Stimulated activated CD4-positive, alpha-beta T cell treated with anti-CD3 and anti-CD28 coated beads, Interleukin-15, amount 100 ng/mL, for 1 hour (primary cell): ENCODE results near the gene SEC62.
"Not testable (repeated sequence)": the region's sequence is repeated elsewhere in the genome, so short reads cannot be mapped to it uniquely, and the experiment has no call there.

Source experiments
- DNase-seq, 2 donors: peaks; one replicate each; pipeline ENCODE4 v3.0.0-alpha.2; 2020; ENCODE audit warnings: low read depth in 1 of 2, low spot score in 1 of 2

SEC62 gene

DNA sequence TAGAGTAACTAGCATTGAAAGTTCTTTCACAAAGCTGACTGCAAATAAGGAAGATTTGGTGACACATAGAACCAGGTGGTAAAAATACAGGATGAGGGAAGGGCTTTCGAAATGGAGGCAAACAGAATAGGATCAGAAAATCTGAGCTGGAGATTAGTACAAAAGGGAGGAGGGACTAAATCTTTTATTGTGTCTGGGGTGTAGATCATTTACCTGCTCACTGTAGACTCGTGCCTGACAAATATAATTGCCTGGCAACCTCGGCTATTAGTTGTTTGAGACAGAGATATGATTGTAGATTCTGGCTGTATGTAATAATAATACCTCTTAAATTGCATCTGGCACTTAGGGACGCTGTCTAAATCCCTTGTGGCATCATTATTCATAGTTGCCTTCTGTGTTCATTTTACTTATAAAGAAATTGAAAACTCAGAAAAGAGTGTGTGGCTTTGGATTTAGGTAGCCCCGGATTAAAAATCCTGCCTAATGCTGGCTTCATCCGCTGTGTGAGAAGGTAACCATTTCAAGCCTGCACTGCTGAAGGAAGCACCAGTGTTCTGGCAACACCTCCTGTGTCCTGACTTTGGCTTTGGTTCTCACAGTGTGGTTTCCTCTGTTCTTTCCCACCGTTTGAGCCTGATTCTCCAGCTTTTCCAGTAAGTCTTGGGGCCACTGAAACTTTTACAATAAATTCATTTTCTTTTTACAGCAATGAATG lies 46.2 kb downstream of the SEC62 start:
- DNase-seq: no peak

DNA sequence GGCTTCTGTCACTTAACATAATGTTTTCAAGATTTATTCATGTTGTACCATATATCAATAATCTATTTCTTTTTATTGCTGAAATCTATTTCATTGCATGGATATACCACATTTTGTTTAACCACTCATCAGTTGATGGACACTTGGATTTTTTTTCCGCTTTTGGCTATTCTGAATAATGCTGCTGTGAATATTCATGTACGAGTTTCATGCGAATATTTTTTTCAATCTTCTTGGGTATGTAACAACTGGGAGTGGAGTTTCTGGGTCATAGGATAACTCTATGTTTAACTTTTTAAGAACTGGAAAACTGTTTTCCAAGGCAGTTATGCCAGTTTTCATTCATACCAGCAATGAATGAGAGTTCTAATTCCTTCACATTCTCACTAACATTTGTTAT lies 49.5 kb downstream of the SEC62 start:
- no peak for DNase-seq

DNA sequence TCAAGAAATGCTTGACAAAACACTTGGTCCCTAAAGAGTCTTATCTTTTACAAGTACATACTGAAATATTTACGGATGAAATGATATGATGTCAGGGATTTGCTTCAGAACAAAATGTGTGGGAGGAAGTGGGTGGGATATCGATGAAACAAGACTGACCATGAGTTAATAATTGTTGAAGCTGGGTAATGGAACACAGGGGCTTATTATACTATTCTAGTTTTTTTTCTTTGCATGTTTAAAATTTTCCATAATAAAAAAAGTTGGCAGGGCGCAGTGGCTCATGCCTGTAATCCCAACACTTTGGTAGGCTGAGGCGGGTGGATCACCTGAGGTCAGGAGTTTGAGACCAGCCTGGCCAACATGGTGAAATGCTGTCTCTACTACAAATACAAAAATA lies 52.7 kb downstream of the SEC62 start:
- DNase-seq: not testable (repeated sequence)

DNA sequence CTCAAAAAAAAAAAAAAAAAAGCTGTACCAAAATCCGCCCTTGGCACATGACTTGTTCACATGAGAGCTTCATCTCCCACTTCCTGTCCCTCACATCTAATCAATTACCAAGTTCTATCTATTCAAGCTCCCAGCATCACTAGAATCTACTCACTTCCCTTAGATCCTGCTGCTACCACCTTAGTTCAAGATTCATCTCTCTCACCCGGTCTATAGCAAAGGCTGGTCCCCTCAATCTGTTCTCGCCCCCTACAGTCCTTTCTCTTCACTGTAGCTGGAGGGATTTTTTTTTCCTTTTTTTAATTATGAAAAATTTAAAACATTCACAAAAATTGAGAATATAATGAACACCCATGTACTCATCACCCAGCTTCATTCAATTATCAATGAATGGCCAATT lies 54.5 kb downstream of the SEC62 start:
- no peak for DNase-seq

DNA sequence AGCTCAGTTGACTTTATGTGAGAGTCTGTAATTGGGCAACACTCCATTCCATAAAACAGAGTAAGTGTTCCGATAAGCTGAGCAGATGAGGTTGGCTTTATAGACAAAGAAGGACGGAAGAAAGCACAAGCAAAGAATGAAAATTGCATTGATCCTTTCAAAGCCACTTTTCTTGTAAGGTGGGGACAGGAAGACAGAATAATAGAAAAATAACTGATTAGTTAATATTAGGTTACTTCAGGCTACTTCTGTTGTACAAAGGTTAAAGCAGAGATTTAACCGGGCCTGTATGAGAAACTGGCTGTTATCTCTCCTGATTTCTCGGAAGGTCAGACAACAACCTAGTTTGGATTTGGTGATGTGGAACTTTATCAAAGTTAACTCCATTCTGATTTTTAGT lies 55.7 kb downstream of the SEC62 start:
- DNase-seq: no peak

DNA sequence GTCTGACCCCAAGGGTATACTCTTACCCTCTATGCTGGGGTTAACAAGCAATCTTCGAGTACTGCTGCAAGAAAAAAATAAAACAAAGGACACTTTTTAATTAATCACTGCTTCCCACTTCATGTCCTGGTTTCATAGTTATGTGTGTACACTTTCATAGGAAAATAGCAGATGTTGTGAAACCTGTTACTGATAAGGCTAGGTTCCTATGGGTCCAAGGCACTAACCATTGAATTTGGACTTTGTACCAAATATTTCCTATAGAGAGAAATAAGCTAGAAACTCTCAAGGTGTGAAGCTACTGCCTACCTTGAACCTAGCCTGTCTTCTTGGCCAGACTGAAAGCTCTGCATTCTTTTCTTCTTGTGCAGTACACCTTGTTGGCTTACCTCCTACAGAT lies 56.6 kb downstream of the SEC62 start:
- no peak for DNase-seq

DNA sequence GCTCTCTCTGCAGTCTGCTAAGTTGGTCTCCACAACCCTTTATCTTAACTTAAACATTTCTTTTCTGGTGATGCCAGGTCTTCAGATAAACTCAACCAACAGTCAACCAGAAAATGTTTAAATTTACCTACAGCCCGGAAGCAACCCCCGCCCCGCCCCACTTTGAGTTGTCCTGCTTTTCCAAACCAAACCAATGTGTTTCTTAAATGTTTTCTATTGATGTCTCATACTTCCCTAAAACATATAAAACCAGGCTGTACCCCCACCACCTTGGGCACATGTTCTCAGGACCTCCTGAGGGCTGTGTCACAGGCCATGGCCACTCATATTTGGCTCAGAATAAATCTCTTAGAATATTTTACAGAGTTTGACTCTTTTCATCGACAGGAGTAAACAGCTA lies 58.0 kb downstream of the SEC62 start:
- no peak for DNase-seq

DNA sequence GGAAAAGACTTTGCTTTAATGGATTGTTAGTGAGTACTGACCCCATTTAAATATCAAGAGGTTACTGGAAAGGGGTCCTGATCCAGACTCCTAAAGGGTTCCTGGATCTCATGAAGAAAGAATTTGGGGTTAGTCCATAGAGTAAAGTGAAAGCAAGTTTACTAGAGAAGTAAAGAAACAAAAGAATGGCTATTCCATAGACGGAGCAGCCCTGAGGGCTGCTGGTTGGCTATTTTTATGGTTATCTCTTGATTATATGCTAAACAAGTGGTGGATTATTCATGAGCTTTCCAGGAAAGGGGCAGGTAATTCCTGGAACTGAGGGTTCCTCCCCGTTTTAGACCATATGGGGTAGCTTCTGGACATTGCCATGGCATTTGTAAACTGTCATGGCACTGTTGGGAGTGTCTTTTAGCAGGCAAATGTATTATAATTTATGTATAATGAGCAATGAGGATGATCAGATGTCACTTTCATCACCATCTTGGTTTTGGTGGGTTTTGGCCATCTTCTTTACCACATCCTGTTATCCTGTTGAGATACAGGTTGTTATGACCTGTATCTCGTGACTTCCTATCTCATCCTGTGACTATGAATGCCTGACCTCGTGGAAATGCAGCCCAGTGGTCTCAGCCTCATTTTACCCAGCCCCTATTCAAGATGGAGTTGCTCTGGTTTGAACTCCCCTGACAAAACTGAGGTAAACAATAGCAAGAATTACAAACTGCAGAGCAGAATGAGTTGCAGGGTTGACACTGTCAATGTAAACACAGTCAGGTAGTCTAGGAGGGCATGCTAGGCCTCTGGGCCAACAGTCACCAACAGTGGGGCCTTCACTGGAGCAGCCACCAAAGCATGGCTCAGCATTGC lies 60.9 kb downstream of the SEC62 start:
- no peak for DNase-seq

DNA sequence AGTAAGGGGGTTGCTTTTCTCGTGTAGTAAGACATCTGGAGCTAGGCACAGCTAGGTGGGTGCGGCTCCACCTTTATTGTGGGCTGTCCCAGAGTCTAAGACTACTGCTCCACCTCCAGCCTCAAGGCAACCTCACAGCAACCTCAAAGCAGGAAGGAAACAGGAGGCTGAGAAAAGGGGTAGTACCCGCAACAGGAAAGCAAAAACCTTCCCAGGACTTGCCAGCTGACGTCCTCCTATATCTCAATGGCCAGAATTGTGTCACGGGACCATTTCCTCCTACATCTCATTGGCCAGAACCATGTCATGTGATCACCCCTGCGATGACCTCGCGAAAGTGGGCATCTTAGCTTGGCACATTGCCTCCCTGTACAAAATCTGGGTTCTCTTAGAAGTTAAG lies 66.9 kb downstream of the SEC62 start:
- peak in 1 of 2 donors; percentile 2 for DNase-seq

DNA sequence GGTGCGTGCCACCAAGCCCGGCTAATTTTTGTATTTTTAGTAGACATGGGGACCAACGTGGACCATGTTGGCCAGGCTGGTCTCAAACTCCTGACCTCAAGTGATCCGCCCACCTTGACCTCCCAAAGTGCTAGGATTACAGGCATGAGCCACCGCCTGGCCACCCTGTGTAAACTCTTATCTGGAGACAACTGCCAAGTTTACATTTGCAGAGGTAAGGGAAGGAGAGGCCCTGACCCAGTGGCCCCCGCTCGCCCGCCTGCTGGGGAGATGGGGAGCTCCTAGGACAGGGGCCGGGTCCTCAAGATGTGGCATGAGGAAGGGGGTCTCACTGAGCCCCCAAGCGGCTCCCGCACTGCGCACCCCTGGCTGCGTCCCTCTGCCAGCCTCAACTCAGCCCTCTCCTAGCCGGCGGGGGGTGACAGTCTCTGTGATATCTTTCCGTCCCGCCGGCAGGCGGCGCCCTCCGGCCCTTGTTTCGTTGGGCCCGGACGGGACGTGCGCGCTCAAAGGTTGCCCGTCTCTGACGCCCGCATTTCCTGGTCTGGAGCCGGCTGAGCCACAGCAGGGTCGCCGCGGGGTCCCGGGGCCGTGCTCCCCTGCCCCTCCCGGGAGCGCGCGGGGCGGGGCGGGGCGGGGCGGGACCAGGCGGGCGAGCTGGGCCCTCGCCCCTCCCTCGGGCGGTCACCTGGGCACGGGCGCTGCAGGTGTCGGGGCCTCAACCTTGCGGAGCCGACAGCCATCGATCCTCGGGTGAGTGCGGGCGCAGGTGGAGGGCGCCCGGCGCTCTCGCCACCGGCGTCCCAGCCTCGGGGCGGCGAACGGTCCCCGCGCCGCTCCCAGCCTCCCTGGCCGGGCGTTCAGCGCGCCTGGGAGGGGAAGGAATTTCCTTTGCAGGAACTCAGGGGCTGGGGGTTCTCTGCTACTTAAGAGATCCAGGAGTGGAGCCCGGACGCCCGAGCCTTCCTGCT lies 71.1 kb downstream of the SEC62 start, which contains the start of gene GPR160:
Gene GPR160 (plus strand): TSS at position 533 of the 971 bp plus-strand sequence. CDS start 45,978 bp downstream, outside the sequence.
- DNase-seq: peak; percentile 60 to 75

DNA sequence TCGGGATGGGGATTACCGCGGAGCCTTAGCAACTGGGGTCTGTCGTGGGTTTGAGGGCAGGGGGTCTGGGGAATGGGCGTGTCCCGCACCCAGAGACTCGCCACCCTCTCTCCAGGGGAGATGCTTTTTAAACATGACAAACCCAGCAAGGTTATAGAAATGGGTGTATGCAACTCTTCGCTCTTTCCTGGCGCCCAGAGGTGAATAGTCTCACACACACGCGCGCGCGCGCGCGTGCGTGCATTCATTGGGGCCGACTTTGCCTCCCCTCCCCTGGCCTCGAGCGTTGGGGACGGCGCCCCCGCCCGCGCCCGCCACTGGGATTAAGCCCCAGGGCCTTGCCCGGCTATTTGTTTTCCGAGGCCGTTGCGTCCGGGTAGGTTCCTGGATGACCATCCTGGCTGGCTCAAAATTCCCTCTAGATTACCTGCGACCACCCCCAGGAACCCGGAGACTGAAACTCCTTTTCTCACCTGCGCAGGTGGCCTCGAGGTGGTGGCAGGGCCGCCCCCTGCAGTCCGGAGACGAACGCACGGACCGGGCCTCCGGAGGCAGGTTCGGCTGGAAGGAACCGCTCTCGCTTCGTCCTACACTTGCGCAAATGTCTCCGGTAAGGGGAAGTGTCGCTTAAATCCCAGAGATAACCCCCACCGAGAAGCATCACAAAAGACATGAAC lies 72.0 kb downstream of the SEC62 start:
- peak in 1 of 2 donors; percentile 11 for DNase-seq

DNA sequence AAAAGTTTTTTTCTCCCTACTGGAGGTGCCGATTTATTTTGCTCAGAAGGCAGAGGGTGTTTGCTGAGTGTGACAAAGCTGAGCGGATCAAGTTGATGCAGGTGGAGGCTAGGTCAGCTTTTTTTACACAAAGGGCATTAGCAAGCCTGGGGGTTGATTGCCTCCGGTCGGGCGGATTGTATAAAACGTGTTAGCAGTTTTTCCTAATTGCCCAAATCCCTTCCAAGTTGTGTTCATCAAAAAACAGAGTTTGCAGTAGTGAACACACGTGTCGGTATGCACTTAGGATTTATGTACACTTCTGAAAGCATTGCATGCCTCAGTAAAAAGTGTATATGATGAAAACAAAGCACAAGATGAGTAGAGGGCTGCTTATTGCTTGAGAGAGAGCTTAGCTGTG lies 73.8 kb downstream of the SEC62 start:
- no peak for DNase-seq

DNA sequence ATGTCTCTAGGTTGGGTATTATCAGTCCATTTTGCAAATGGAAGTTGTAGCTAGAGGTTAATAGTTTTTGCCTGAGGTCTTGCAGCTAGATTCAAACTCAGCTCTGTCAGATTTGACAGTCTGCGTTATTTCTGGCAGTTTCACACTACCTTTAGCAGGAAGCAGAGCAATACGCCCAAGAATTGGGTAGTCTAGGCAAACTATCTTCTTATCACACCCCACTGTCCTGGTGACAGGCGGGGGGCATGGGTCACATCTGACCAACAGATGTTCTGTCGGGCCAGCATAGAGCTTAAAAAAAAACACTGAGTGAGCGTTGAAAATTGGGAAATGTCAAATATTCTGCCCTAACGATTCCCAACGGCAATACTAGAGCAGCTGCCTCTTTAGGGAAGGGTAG lies 76.9 kb downstream of the SEC62 start:
- DNase-seq: no peak

DNA sequence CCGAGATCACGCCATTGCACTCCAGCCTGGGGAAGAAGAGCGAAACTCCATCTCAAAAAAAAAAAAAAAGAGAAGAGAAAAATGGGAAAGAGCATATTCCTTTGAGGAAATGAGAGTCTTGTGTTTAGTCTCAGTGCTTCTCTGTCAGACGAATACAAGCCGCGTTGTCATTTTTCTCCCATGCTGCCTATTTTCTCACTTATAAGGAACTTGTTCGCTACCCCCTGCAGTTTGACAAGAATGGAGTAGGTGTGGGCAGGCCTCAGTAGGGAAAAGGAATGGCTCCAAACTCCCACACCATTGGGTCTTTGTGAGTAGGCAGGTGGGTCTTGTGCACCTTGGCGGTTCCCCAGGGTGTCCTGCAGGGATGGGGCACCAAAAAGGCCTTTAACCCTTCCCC lies 77.7 kb downstream of the SEC62 start:
- DNase-seq: no peak

DNA sequence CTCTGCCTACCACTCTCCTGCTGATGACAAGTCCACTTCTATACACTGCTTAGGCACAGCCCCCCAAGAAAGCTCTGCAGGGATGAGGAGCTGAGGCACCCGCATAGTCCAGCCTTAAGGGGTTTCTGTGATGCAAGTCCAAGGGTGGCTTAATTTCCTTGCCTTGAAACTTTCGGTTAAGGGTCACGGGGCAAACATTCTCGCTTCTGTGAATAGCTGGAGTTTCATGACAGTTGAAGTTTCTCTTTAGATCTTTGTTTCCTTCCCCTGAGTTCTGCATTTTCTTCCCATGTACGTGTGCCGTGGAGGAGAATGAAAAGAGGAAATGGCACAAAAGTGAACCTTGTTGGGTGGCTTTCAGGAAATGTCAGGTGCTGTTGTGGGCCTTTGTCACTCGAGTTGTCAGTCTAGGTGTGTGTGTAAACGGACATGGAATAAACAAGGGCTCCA lies 78.2 kb downstream of the SEC62 start:
- DNase-seq: no peak

DNA sequence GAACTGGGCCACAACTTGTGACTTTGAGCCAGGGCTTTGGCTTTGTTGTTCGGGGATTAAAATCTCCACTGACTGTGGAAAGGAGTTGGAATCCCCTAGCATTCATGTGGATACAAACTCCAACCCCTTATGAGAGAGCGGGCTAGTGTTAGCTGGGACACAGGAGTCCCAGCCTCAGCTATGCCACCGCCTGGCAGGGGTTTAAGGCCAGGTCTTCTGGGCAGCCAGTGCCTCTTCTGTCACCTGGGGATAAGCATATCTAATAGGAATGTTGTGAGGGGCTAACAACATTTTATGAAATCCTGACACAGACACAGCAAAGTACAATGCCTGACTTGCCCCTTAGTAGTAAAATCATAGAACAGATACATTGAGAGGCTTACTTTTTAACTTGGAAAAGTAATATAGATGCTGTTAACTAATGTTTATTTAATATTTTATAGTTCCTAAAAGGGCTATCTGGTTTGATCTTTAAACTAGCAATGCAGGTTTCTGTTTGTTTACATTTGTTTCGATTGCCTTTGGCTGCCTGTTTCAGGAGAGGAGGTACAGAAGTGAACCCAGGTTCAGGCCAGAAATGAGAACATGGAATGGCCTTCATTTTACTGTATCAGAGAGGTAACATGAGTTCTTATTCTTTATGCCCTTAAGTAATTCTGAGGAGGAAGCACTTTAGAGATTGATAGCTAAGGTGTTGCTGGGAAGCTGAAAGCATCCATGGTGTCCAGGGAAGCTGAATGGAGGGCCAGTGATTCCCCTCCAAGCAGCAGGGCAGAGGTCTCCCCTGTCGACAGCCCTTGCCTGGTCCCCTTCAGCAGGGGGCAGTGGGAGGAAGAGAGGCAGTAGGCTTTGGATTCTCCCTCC lies 79.9 kb downstream of the SEC62 start:
- no peak for DNase-seq

DNA sequence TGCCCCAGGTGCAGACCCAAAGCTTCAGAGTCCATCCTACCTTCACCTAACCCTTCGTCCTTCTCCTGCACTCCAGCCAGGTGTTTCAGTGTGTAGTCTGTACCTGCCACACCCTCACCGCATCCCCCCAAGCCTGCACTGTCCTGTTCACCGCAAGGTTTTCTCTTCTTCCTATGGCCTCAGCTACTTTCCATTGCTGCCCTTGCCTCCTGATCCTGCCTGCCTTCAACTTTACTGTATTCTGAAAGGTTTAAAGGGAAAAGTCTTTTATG lies 80.5 kb downstream of the SEC62 start:
- no peak for DNase-seq
